Neuronal stem cell (in vitro differentiated cells): ENCODE measurements around the gene VPS8.

Experiments
- DNase-seq: peaks from one replicate; pipeline ENCODE4 v3.0.0-alpha.2; 2013; ENCODE audit warnings: low spot score
- H2AFZ ChIP-seq: one replicate; pipeline ENCODE4 v1.6.1; 2013; ENCODE audit warnings: mild to moderate bottlenecking, low read length, inconsistent platforms
- H2AK5ac ChIP-seq: 2 replicates; pipeline ENCODE4 v1.6.1; 2013; ENCODE audit warnings: low read depth, mild to moderate bottlenecking, inconsistent platforms, low read length, moderate library complexity, mixed read lengths
- H2BK120ac ChIP-seq: 2 replicates; pipeline ENCODE4 v1.6.1; 2013; ENCODE audit warnings: low read depth, mild to moderate bottlenecking, inconsistent platforms, low read length, moderate library complexity, mixed read lengths
- H2BK12ac ChIP-seq: one replicate; pipeline ENCODE4 v1.6.1; 2013; ENCODE audit warnings: low read length, inconsistent platforms
- H2BK15ac ChIP-seq: 2 replicates; pipeline ENCODE4 v1.6.1; 2013; ENCODE audit warnings: mild to moderate bottlenecking, low read length, inconsistent platforms, mixed read lengths
- H2BK5ac ChIP-seq: one replicate; pipeline ENCODE4 v1.6.1; 2013; ENCODE audit warnings: inconsistent platforms, mild to moderate bottlenecking, low read length, moderate library complexity
- H3K14ac ChIP-seq: one replicate; pipeline ENCODE4 v1.6.1; 2013; ENCODE audit warnings: low read length, inconsistent platforms
- H3K18ac ChIP-seq: 2 replicates; pipeline ENCODE4 v1.6.1; 2013; ENCODE audit warnings: low read length, inconsistent platforms
- H3K23ac ChIP-seq: 2 replicates; pipeline ENCODE4 v1.6.1; 2013; ENCODE audit warnings: low read depth, mild to moderate bottlenecking, mixed read lengths, low read length, inconsistent platforms; ENCODE audit not compliant: poor library complexity
- H3K27ac ChIP-seq: replicated peaks from 3 replicates; pipeline ENCODE4 v1.5.1; 2013; ENCODE audit warnings: low read length, inconsistent platforms
- H3K27me3 ChIP-seq, 3 experiments: 2 replicates each; pipeline ENCODE4 v1.6.1; 2013; ENCODE audit warnings: low read length in 3 of 3, mild to moderate bottlenecking in 2 of 3, inconsistent platforms in 1 of 3, low read depth in 1 of 3, mixed read lengths in 1 of 3, moderate library complexity in 1 of 3; ENCODE audit not compliant: control insufficient read depth in 3 of 3, insufficient read depth in 3 of 3
- H3K36me3 ChIP-seq, 2 donors: replicated peaks in 1 of 2; 2 replicates each; pipeline ENCODE4 v1.6.1; 2013; ENCODE audit warnings: low read length in 2 of 2; ENCODE audit not compliant: control insufficient read depth in 2 of 2, insufficient read depth in 2 of 2
- H3K4ac ChIP-seq: 2 replicates; pipeline ENCODE4 v1.6.1; 2013; ENCODE audit warnings: inconsistent platforms, mild to moderate bottlenecking, low read length, moderate library complexity
- H3K4me1 ChIP-seq, 2 donors: 1 replicate in 1 of 2; 2 replicates in 1 of 2; pipeline ENCODE4 v1.6.1; 2013; ENCODE audit warnings: low read length in 2 of 2, low read depth in 1 of 2; ENCODE audit not compliant: control insufficient read depth in 2 of 2, insufficient read depth in 1 of 2
- H3K4me2 ChIP-seq: one replicate; pipeline ENCODE4 v1.6.1; 2013; ENCODE audit warnings: mild to moderate bottlenecking, low read length, inconsistent platforms; ENCODE audit not compliant: insufficient read depth, poor library complexity, severe bottlenecking
- H3K4me3 ChIP-seq, 2 donors: 2 replicates each; pipeline ENCODE4 v1.5.1; 2013; ENCODE audit warnings: low read length in 2 of 2, mild to moderate bottlenecking in 2 of 2, inconsistent platforms in 1 of 2, moderate library complexity in 1 of 2
- H3K79me1 ChIP-seq: one replicate; pipeline ENCODE4 v1.6.1; 2013; ENCODE audit warnings: low read depth, mild to moderate bottlenecking, inconsistent platforms, low read length, moderate library complexity
- H3K9ac ChIP-seq: one replicate; pipeline ENCODE4 v1.6.1; 2013; ENCODE audit warnings: mild to moderate bottlenecking, low read depth, low read length, inconsistent platforms; ENCODE audit not compliant: poor library complexity
- H3K9me3 ChIP-seq, 2 donors: replicated peaks in 1 of 2; 2 replicates each; pipeline versions ENCODE3 to v1.6.1; 2013; ENCODE audit warnings: low read length in 2 of 2, mild to moderate bottlenecking in 2 of 2, inconsistent platforms in 1 of 2, low read depth in 1 of 2, mixed read lengths in 1 of 2, moderate library complexity in 1 of 2; ENCODE audit not compliant: control insufficient read depth in 2 of 2, insufficient read depth in 1 of 2
- H4K8ac ChIP-seq: one replicate; pipeline ENCODE4 v1.6.1; 2013; ENCODE audit warnings: low read depth, mild to moderate bottlenecking, inconsistent platforms, low read length, moderate library complexity
- H4K91ac ChIP-seq: one replicate; pipeline ENCODE4 v1.6.1; 2013; ENCODE audit warnings: low read length, low read depth, mild to moderate bottlenecking, inconsistent platforms; ENCODE audit not compliant: poor library complexity
- WGBS, 2 donors: extraction: QIAGEN DNeasy Blood & Tissue Kit; methylation state at CpG; one replicate each; pipeline ENCODE4 v1.1.7; 2013; ENCODE audit warnings: missing lambda C conversion rate in 2 of 2, mixed read lengths in 1 of 2; ENCODE audit not compliant: insufficient read length in 2 of 2, insufficient replicate concordance in 1 of 2; ENCODE audit errors: extremely low coverage in 2 of 2; 5-methylcytosine and 5-hydroxymethylcytosine counted together

The VPS8 gene

GRCh38 chr3:185028121-185028520, 216.2 kb downstream of the VPS8 start:
- Histone ChIP-seq H3K27me3 (no peaks in the 10 kb centered on the region), H2AFZ (no peak overlapping the region), H3K9me3 (no peaks in the 10 kb centered on the region), H3K14ac (no peak overlapping the region), H3K4ac (no peak overlapping the region), H2BK120ac (no peak overlapping the region), H3K4me1 (peaks cover 0 to 4% of the 10 kb centered on the region in 2 donors), H3K36me3 (no peaks in the 10 kb centered on the region), H3K4me2 (no peak overlapping the region), H2BK12ac (no peak overlapping the region), H3K18ac (no peak overlapping the region), H2BK15ac (no peak overlapping the region), H3K79me1 (no peaks in the 10 kb centered on the region), H2BK5ac (no peak overlapping the region), H3K23ac (no peak overlapping the region), H3K4me3 (no peak overlapping the region), H4K8ac (no peak overlapping the region), H3K27ac (no peak overlapping the region), H2AK5ac (no peak overlapping the region), H4K91ac (no peak overlapping the region), H3K9ac (no peak overlapping the region)
- DNase-seq: no peak
- no CpG with 5 or more reads among the region's 3 CpGs for WGBS, 2 donors

GRCh38 chr3:185029086-185029485, 217.1 kb downstream of the VPS8 start:
- Histone ChIP-seq H3K79me1 (no peaks in the 10 kb centered on the region), H3K4me1 (peaks cover 0 to 4% of the 10 kb centered on the region in 2 donors), H3K18ac (no peak overlapping the region), H2BK12ac (no peak overlapping the region), H2BK5ac (no peak overlapping the region), H4K8ac (no peak overlapping the region), H3K14ac (no peak overlapping the region), H3K23ac (no peak overlapping the region), H2AFZ (no peak overlapping the region), H2AK5ac (no peak overlapping the region), H3K4me2 (no peak overlapping the region), H3K27ac (no peak overlapping the region), H2BK15ac (no peak overlapping the region), H3K36me3 (no peaks in the 10 kb centered on the region), H4K91ac (no peak overlapping the region), H3K4ac (no peak overlapping the region), H2BK120ac (no peak overlapping the region), H3K4me3 (no peak overlapping the region), H3K27me3 (no peaks in the 10 kb centered on the region), H3K9ac (no peak overlapping the region), H3K9me3 (no peaks in the 10 kb centered on the region)
- DNase-seq: no peak
- no CpG with 5 or more reads among the region's 1 CpG for WGBS, 2 donors

- H3K27me3 ChIP-seq: no peaks in the 10 kb centered on the region
- no peak overlapping the region for H2BK120ac ChIP-seq
- H3K36me3 ChIP-seq: no peaks in the 10 kb centered on the region
- no peak for DNase-seq
- H2BK5ac ChIP-seq: no peak overlapping the region
- no peak overlapping the region for H2BK15ac ChIP-seq
- H3K9ac ChIP-seq: no peak overlapping the region
- H4K91ac ChIP-seq: no peak overlapping the region
- no peaks in the 10 kb centered on the region for H3K9me3 ChIP-seq
- H3K4ac ChIP-seq: no peak overlapping the region
- no peak overlapping the region for H2AFZ ChIP-seq
- no peak overlapping the region for H3K18ac ChIP-seq
- WGBS, 2 donors: no CpG with 5 or more reads among the region's 3 CpGs
- H3K23ac ChIP-seq: no peak overlapping the region
- H3K4me1 ChIP-seq: peaks cover 0 to 4% of the 10 kb centered on the region in 2 donors
- no peak overlapping the region for H3K14ac ChIP-seq
- no peak overlapping the region for H2AK5ac ChIP-seq
- H4K8ac ChIP-seq: no peak overlapping the region
- no peak overlapping the region for H2BK12ac ChIP-seq
- no peak overlapping the region for H3K4me2 ChIP-seq
- no peak overlapping the region for H3K27ac ChIP-seq
- H3K79me1 ChIP-seq: no peaks in the 10 kb centered on the region
- no peak overlapping the region for H3K4me3 ChIP-seq
These were observed 218.4 kb downstream of the VPS8 start for GRCh38 chr3:185030399-185030798.

- WGBS, 2 donors: no CpG with 5 or more reads among the region's 3 CpGs
- Histone ChIP-seq H4K91ac (no peak overlapping the region), H2AK5ac (no peak overlapping the region), H4K8ac (no peak overlapping the region), H3K9me3 (no peaks in the 10 kb centered on the region), H2BK5ac (no peak overlapping the region), H3K4me1 (peaks cover 0 to 4% of the 10 kb centered on the region in 2 donors), H3K14ac (no peak overlapping the region), H3K4ac (no peak overlapping the region), H2BK120ac (no peak overlapping the region), H3K27ac (no peak overlapping the region), H3K4me3 (no peak overlapping the region), H2BK12ac (no peak overlapping the region), H3K18ac (no peak overlapping the region), H3K27me3 (no peaks in the 10 kb centered on the region), H3K4me2 (no peak overlapping the region), H3K9ac (no peak overlapping the region), H3K79me1 (no peaks in the 10 kb centered on the region), H3K36me3 (no peaks in the 10 kb centered on the region), H2BK15ac (no peak overlapping the region), H2AFZ (no peak overlapping the region), H3K23ac (no peak overlapping the region)
- DNase-seq: no peak
These were observed 219.0 kb downstream of the VPS8 start for GRCh38 chr3:185030951-185031350.
